ENCODE results near the gene SRD5A1.
"Not testable (repeated sequence)": the region's sequence is repeated elsewhere in the genome, so short reads cannot be mapped to it uniquely, and the experiment has no call there.

Gene SRD5A1

GRCh38 chr5:6645571-6646362 is 12.5 kb downstream of the SRD5A1 start:
- not testable (repeated sequence) for DNase-seq (ENCODE audit: low read depth in 2 of 2)

- DNase-seq (ENCODE audit: low read depth in 2 of 2): no peak
These were observed 15.9 kb downstream of the SRD5A1 start for GRCh38 chr5:6649186-6649585.

GRCh38 chr5:6649681-6650080 is 16.4 kb downstream of the SRD5A1 start:
- DNase-seq (ENCODE audit: low read depth in 2 of 2): no peak

GRCh38 chr5:6652025-6652424 is 18.8 kb downstream of the SRD5A1 start:
- no peak for DNase-seq (ENCODE audit: low read depth in 2 of 2)

- no peak for DNase-seq (ENCODE audit: low read depth in 2 of 2)
These were observed 22.2 kb downstream of the SRD5A1 start for GRCh38 chr5:6655432-6655831.

- no peak for DNase-seq (ENCODE audit: low read depth in 2 of 2)
These were observed 23.4 kb downstream of the SRD5A1 start for GRCh38 chr5:6656680-6657079.

- DNase-seq (ENCODE audit: low read depth in 2 of 2): no peak
These were observed 26.9 kb downstream of the SRD5A1 start for GRCh38 chr5:6659941-6660684.

GRCh38 chr5:6660688-6661087 is 27.4 kb downstream of the SRD5A1 start:
- DNase-seq (ENCODE audit: low read depth in 2 of 2): no peak

GRCh38 chr5:6666762-6667161 is 33.5 kb downstream of the SRD5A1 start:
- no peak for DNase-seq (ENCODE audit: low read depth in 2 of 2)

GRCh38 chr5:6667648-6668047 is 34.4 kb downstream of the SRD5A1 start:
- DNase-seq (ENCODE audit: low read depth in 2 of 2): no peak

GRCh38 chr5:6668717-6669116 is 35.5 kb downstream of the SRD5A1 start:
- not testable (repeated sequence) for DNase-seq (ENCODE audit: low read depth in 2 of 2)

- no peak for DNase-seq (ENCODE audit: low read depth in 2 of 2)
These were observed 39.8 kb downstream of the SRD5A1 start for GRCh38 chr5:6673031-6673430.

GRCh38 chr5:6673963-6674362 is 40.7 kb downstream of the SRD5A1 start:
- no peak for DNase-seq (ENCODE audit: low read depth in 2 of 2)

GRCh38 chr5:6674421-6674820 is 41.2 kb downstream of the SRD5A1 start:
- no peak for DNase-seq (ENCODE audit: low read depth in 2 of 2)

GRCh38 chr5:6674886-6675285 is 41.6 kb downstream of the SRD5A1 start:
- DNase-seq (ENCODE audit: low read depth in 2 of 2): no peak

- DNase-seq (ENCODE audit: low read depth in 2 of 2): no peak
These were observed 42.7 kb downstream of the SRD5A1 start for GRCh38 chr5:6675784-6676491.

GRCh38 chr5:6676702-6677101 is 43.5 kb downstream of the SRD5A1 start:
- no peak for DNase-seq (ENCODE audit: low read depth in 2 of 2)

GRCh38 chr5:6678385-6678784 is 45.1 kb downstream of the SRD5A1 start:
- DNase-seq (ENCODE audit: low read depth in 2 of 2): no peak

GRCh38 chr5:6680922-6681321 is 47.7 kb downstream of the SRD5A1 start:
- DNase-seq (ENCODE audit: low read depth in 2 of 2): no peak

GRCh38 chr5:6681682-6682081 is 48.4 kb downstream of the SRD5A1 start:
- DNase-seq (ENCODE audit: low read depth in 2 of 2): no peak

GRCh38 chr5:6682239-6682638 is 49.0 kb downstream of the SRD5A1 start:
- no peak for DNase-seq (ENCODE audit: low read depth in 2 of 2)

GRCh38 chr5:6683241-6683640 is 50.0 kb downstream of the SRD5A1 start:
- no peak for DNase-seq (ENCODE audit: low read depth in 2 of 2)

GRCh38 chr5:6684075-6684474 is 50.8 kb downstream of the SRD5A1 start:
- no peak for DNase-seq (ENCODE audit: low read depth in 2 of 2)
